DND-41 (cell line): ENCODE results near the gene NID2.
A peak's percentile ranks its signal among the peaks of the same experiment; 100 is the strongest.

Source experiments
- ATAC-seq: fragments of 200-7000 bp; cut with Tn5 transposase; 3 replicates; pipeline ENCODE4 v1.9.1; 2021; ENCODE audit warnings: low read depth; ENCODE audit not compliant: insufficient read depth
- DNase-seq: peaks from one replicate; pipeline ENCODE4 v3.0.0-alpha.2; 2020
- H2AFZ ChIP-seq: 2 replicates; pipeline ENCODE4 v1.6.0; 2012; ENCODE audit warnings: low read depth, low read length
- H3K27ac ChIP-seq: 2 replicates; pipeline ENCODE4 v1.5.1; 2012; ENCODE audit warnings: low read length, inconsistent platforms
- H3K27me3 ChIP-seq: fragments of 200-600 bp; sonication (generic); 2 replicates; pipeline ENCODE4 v1.6.0; 2012; ENCODE audit warnings: low read length, mild to moderate bottlenecking, inconsistent platforms; ENCODE audit not compliant: insufficient read depth, poor library complexity
- H3K36me3 ChIP-seq: 2 replicates; pipeline ENCODE4 v1.5.1; 2012; ENCODE audit warnings: low read length, inconsistent platforms; ENCODE audit not compliant: insufficient read depth
- H3K4me1 ChIP-seq: 2 replicates; pipeline ENCODE4 v1.5.1; 2012; ENCODE audit warnings: mild to moderate bottlenecking, low read length; ENCODE audit not compliant: insufficient read depth
- H3K4me2 ChIP-seq: 2 replicates; pipeline ENCODE4 v1.6.0; 2012; ENCODE audit warnings: mild to moderate bottlenecking, moderate library complexity, low read length, inconsistent platforms; ENCODE audit not compliant: insufficient read depth
- H3K4me3 ChIP-seq, 2 experiments: fragments of 200-600 bp in 1 of 2; shearing (Covaris generic) in 1 of 2; 2 replicates each; pipeline ENCODE4 v1.5.1; 2012 to 2016; ENCODE audit warnings: inconsistent platforms in 2 of 2, low read length in 2 of 2, mild to moderate bottlenecking in 2 of 2, low read depth in 1 of 2, moderate library complexity in 1 of 2
- H3K79me2 ChIP-seq: 2 replicates; pipeline ENCODE4 v1.6.0; 2012; ENCODE audit warnings: low read length, inconsistent platforms; ENCODE audit not compliant: insufficient read depth
- H3K9ac ChIP-seq: 2 replicates; pipeline ENCODE4 v1.6.0; 2012; ENCODE audit warnings: low read depth, mild to moderate bottlenecking, inconsistent platforms, low read length, moderate library complexity
- H3K9me3 ChIP-seq: 2 replicates; pipeline ENCODE4 v1.5.1; 2012; ENCODE audit warnings: low read length, moderate library complexity, mild to moderate bottlenecking, inconsistent platforms; ENCODE audit not compliant: insufficient read depth, severe bottlenecking
- H4K20me1 ChIP-seq: 2 replicates; pipeline ENCODE4 v1.6.0; 2012; ENCODE audit warnings: low read length; ENCODE audit not compliant: insufficient read depth
- EZH2 ChIP-seq: IDR thresholded peaks from 3 replicates; pipeline ENCODE4 v1.6.1; 2012; ENCODE audit warnings: borderline replicate concordance, low read depth, mild to moderate bottlenecking, moderate library complexity, low read length, inconsistent platforms; ENCODE audit not compliant: severe bottlenecking
- TF ChIP-seq, protein P1 (sequence below): IDR thresholded peaks from 2 replicates; pipeline ENCODE4 v1.5.1; 2012; ENCODE audit warnings: borderline replicate concordance, low read length, moderate library complexity, mild to moderate bottlenecking; ENCODE audit not compliant: poor library complexity, severe bottlenecking; ENCODE audit errors: extremely low read depth

Gene NID2

DNA sequence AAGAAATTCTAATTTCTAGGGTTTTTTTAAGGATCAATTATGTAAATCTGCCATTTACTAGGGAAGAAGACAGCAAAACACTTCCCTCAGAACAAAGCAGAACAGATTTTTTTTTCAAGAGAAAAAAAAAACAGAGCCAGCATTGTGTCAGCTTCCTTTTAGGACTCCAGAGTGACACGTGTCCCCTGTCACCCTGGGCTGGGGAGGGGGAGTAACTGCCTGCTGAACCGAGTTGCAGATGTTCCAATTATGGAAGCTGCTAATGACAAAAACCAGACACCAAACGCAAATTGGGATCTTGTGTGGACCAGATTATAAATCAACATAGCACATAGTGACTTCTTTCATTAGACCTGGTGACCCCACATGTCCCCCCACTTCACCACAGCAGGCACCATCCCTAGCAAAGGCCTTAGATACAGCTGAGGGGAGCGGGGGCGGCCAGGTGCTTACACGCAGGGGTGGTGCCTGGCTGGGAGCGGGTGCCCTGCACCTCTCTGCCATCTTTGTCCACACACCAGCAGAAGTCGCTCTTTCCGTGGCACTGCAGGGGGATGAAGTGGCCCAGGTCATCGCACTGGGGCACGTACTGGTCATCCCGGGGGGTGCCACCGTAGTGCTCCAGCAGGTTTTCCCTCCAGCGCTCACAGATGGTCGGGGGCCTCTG lies 54.1 kb downstream of the NID2 start:
- peaks cover 34% of the 10 kb centered on the region for H3K36me3 ChIP-seq
- DNase-seq: peak; percentile 54
- H3K9ac ChIP-seq: no peak overlapping the region
- peak; percentile 37; the same call in 2 of the 3 replicates for ATAC-seq
- 0 out of 2 replicates have a peak, but pooled peaks cover 1% of the 10 kb centered on the region for H3K79me2 ChIP-seq
- no peaks in the 10 kb centered on the region for H3K27me3 ChIP-seq
- no peak overlapping the region for H3K4me2 ChIP-seq
- H3K4me3 ChIP-seq: no peak overlapping the region
- H3K4me1 ChIP-seq: peaks cover 56% of the 10 kb centered on the region
- H2AFZ ChIP-seq: no peak overlapping the region
- TF ChIP-seq, protein P1, sequence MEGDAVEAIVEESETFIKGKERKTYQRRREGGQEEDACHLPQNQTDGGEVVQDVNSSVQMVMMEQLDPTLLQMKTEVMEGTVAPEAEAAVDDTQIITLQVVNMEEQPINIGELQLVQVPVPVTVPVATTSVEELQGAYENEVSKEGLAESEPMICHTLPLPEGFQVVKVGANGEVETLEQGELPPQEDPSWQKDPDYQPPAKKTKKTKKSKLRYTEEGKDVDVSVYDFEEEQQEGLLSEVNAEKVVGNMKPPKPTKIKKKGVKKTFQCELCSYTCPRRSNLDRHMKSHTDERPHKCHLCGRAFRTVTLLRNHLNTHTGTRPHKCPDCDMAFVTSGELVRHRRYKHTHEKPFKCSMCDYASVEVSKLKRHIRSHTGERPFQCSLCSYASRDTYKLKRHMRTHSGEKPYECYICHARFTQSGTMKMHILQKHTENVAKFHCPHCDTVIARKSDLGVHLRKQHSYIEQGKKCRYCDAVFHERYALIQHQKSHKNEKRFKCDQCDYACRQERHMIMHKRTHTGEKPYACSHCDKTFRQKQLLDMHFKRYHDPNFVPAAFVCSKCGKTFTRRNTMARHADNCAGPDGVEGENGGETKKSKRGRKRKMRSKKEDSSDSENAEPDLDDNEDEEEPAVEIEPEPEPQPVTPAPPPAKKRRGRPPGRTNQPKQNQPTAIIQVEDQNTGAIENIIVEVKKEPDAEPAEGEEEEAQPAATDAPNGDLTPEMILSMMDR: no peak
- TF ChIP-seq EZH2: no peak
- H3K9me3 ChIP-seq: no peaks in the 10 kb centered on the region
- H4K20me1 ChIP-seq: no peaks in the 10 kb centered on the region
- H3K27ac ChIP-seq: peak overlapping the region; percentile 52

GRCh38 chr14:52013984-52014600 lies 54.8 kb downstream of the NID2 start:
- no peaks in the 10 kb centered on the region for H4K20me1 ChIP-seq
- H3K27ac ChIP-seq: peak overlapping the region; percentile 48
- no peak overlapping the region for H2AFZ ChIP-seq
- ATAC-seq (peak; percentile 50), DNase-seq (peak; percentile 39)
- no peaks in the 10 kb centered on the region for H3K9me3 ChIP-seq
- H3K4me1 ChIP-seq: peaks cover 49% of the 10 kb centered on the region
- no peak overlapping the region for H3K4me3 ChIP-seq
- TF ChIP-seq, protein P1: peak; percentile 64
- TF ChIP-seq EZH2: no peak
- H3K9ac ChIP-seq: no peak overlapping the region
- H3K36me3 ChIP-seq: peaks cover 41% of the 10 kb centered on the region
- no peaks in the 10 kb centered on the region for H3K79me2 ChIP-seq
- H3K27me3 ChIP-seq: no peaks in the 10 kb centered on the region
- no peak overlapping the region for H3K4me2 ChIP-seq

DNA sequence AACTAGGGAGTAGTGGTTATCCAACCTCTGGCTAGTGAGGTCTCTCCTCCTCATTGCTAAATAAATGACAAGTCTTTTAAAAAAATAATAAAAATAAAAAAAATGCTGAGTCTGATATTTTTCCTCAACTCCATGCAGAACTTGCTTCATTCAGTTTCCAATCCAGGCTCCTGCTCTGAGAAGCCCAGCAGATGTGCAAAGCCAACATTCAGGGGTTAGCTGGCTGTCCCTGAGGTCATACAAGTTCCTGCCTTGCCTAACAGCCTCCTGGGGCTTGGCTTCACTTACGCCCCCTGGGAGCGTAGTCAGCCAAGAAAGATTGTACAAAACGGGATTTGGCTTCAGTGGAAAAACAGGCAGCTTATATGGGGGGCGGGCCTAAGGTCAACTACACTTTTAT lies 56.2 kb downstream of the NID2 start:
- ATAC-seq (no peak), DNase-seq (no peak)
- Histone ChIP-seq H3K9me3 (no peaks in the 10 kb centered on the region), H3K4me2 (no peak overlapping the region), H3K79me2 (peaks cover 4% of the 10 kb centered on the region; the same call in 1 of the 2 replicates), H3K9ac (no peak overlapping the region), H2AFZ (no peak overlapping the region), H4K20me1 (no peaks in the 10 kb centered on the region), H3K36me3 (peaks cover 52% of the 10 kb centered on the region), H3K4me3 (no peak overlapping the region), H3K4me1 (peaks cover 35% of the 10 kb centered on the region), H3K27ac (no peak overlapping the region), H3K27me3 (no peaks in the 10 kb centered on the region)
- no peak for TF ChIP-seq EZH2
- TF ChIP-seq, protein P1: no peak
